MCF 10A (cell line): Measurements from ENCODE around the gene PTH. TPM values are rescaled to one million over a fixed set of nuclear protein-coding genes. Genes with fewer than 3 reads are reported as not detected.
A peak's percentile ranks its signal among the peaks of the same experiment; 100 is the strongest.

Experiments used
- BruUV-seq: library from RNA; stranded (reverse); fragments of 400-500 nt; replicated peaks from 2 replicates; lab custom pipeline; 2021; lab: Mats Ljungman, UMichigan
- CTCF ChIA-PET: fragments of 300-600 bp; sonication (Branson Sonifier 250); formaldehyde crosslinking; extraction: SDS; loops from one replicate; lab custom pipeline; 2021; ENCODE audit warnings: antibody characterized with exemption, inconsistent platforms; lab: Yijun Ruan, JAX
- POLR2A ChIA-PET: fragments of 300-600, 350-650 bp; sonication (Branson Sonifier 250); formaldehyde crosslinking; extraction: SDS; loops from one replicate; lab custom pipeline; 2020; ENCODE audit warnings: antibody characterized with exemption, inconsistent platforms; lab: Yijun Ruan, JAX
- DNase-seq: peaks from one replicate; pipeline ENCODE4 v3.0.0-alpha.2; 2018; ENCODE audit not compliant: unreplicated experiment
- H3K27ac Mint-ChIP-seq: one replicate; pipeline ENCODE4 v1.8.0; 2022; ENCODE audit warnings: mild to moderate bottlenecking, low read depth, mixed read lengths; ENCODE audit not compliant: unreplicated experiment
- H3K27me3 Mint-ChIP-seq: one replicate; pipeline ENCODE4 v1.8.0; 2022; ENCODE audit warnings: mixed read lengths; ENCODE audit not compliant: insufficient read depth, unreplicated experiment
- H3K36me3 Mint-ChIP-seq: one replicate; pipeline ENCODE4 v1.8.0; 2022; ENCODE audit warnings: mild to moderate bottlenecking, moderate library complexity, mixed read lengths; ENCODE audit not compliant: insufficient read depth, unreplicated experiment
- H3K4me1 Mint-ChIP-seq: one replicate; pipeline ENCODE4 v1.8.0; 2022; ENCODE audit warnings: mixed read lengths; ENCODE audit not compliant: insufficient read depth, unreplicated experiment
- H3K4me3 Mint-ChIP-seq: one replicate; pipeline ENCODE4 v1.8.0; 2022; ENCODE audit warnings: mild to moderate bottlenecking, moderate library complexity, mixed read lengths; ENCODE audit not compliant: unreplicated experiment
- H3K9me3 Mint-ChIP-seq: one replicate; pipeline ENCODE4 v1.8.0; 2022; ENCODE audit warnings: mixed read lengths; ENCODE audit not compliant: unreplicated experiment
- CTCF ChIP-seq: fragments of 200-600 bp; IDR thresholded peaks from one replicate; pipeline ENCODE4 v1.8.0; 2022; ENCODE audit warnings: antibody characterized with exemption, mild to moderate bottlenecking; ENCODE audit not compliant: unreplicated experiment
- intact Hi-C: fragments of 100-400 bp; cut with micrococcal nuclease; formaldehyde crosslinking; loops from 2 replicates; pipeline ENCODE4 v1.14.1; 2022
- total RNA-seq: library from RNA; stranded (reverse); gene quantifications from 2 replicates; pipeline ENCODE4 v1.2.3, GENCODE V29; 2022

The PTH gene
- total RNA-seq, 1 experiment from 2014 or later, result not detected

DNA sequence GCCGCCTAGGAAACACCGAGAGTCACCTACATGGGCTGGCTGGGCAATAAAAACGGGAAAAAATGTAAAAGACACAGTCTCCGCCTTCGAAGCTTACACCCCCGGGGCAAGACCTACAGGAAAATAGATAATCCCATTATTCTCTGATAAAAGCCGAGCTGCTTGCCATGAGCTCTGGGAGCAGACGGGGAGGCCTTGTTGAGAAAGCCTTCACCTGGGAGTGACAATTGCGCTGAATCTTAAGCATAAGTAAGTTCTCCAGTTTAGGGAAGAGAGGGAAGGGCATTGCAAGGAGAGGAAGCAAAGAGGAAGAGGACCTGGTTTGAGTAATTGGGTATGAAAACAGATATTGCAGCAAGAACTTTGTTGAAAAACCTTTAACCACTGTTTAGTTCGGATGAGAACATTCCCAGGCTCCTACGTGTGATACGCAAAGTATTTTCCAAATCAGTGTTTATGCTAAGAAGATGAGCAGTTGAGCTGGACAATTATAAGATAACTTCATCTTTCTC is 32.0 kb downstream of the PTH start:
- TF ChIP-seq CTCF, result no peak
- Mint-ChIP-seq H3K27me3 (no peaks in the 10 kb centered on the region), H3K9me3 (no peaks in the 10 kb centered on the region), H3K27ac (peak overlapping the region; percentile 96), H3K4me3 (peak overlapping the region; percentile 99), H3K36me3 (peaks cover 18% of the 10 kb centered on the region), H3K4me1 (peaks cover 25% of the 10 kb centered on the region)
- ChIA-PET POLR2A (interaction anchor here (0.6 to 5.4 kb wide), 28 partner anchors 9 to 303 kb away, joined by 3 to 148 read pairs (median 4); partner anchors contain the start of gene FAR1), CTCF (interaction anchor here (0.9 to 7.3 kb wide), 9 partner anchors 9 to 254 kb away, joined by 3 to 82 read pairs (median 5); no protein-coding TSS in a partner anchor)
- intact Hi-C loops, result loop anchor here (10.0 kb wide), 2 partner anchors 109 to 209 kb away; no protein-coding TSS in a partner anchor
- BruUV-seq, result no TSS peak
- DNase-seq, result no peak

GRCh38 chr11:13462901-13463778 is 32.7 kb downstream of the PTH start, which contains the start of gene BTBD10:
BTBD10 (minus strand) TSS chr11:13463222; CDS start chr11:13445124, 18,098 bp downstream.
- no peak for TF ChIP-seq CTCF
- peak; percentile 95 for DNase-seq
- BruUV-seq, result TSS peak; percentile 92
- ChIA-PET POLR2A (interaction anchor here (0.6 to 5.4 kb wide), 32 partner anchors 8 to 303 kb away, joined by 3 to 148 read pairs (median 4); partner anchors contain the start of gene FAR1), CTCF (interaction anchor here (0.7 to 7.3 kb wide), 10 partner anchors 10 to 794 kb away, joined by 3 to 82 read pairs (median 4); no protein-coding TSS in a partner anchor)
- H3K27me3 Mint-ChIP-seq, result no peaks in the 10 kb centered on the region
- peaks cover 18% of the 10 kb centered on the region for H3K36me3 Mint-ChIP-seq
- H3K9me3 Mint-ChIP-seq, result no peaks in the 10 kb centered on the region
- H3K4me1 Mint-ChIP-seq, result peaks cover 25% of the 10 kb centered on the region
- H3K27ac Mint-ChIP-seq, result peak within 1 kb of the TSS; percentile 96
- intact Hi-C loops, result loop anchor here (1.0 to 10.0 kb wide), 3 partner anchors 108 to 248 kb away; no protein-coding TSS in a partner anchor
- peak within 1 kb of the TSS; percentile 99 for H3K4me3 Mint-ChIP-seq

DNA sequence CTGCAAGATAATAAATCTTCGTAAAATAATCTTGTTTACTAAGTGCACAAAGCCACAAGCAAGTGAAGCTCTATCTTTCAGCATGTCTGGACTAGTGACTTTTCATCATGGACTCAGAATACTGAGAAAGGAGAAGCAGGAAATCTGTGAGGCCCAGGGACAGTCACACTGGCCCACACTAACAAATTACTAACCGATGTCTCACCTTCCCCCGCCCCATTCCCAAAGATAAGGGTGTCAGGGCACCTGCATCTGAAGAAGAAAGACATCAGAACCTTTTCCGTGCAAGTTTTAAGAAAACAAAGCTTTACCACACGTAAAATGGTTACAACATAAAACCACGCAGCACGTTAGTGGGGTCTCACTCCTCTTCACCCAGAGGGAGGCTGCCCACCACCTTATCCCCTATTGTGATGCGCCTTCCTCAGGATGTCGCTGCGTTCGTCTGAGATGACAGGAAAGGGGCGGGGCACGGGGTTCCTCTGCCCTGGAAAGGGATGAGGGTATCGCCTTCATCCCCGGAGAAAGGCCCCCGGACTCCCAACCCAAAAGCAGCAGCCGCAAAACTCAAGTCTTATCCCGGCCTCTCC is 33.4 kb downstream of the PTH start:
- peaks cover 18% of the 10 kb centered on the region for H3K36me3 Mint-ChIP-seq
- peaks cover 25% of the 10 kb centered on the region for H3K4me1 Mint-ChIP-seq
- peak; percentile 56 for DNase-seq
- H3K27ac Mint-ChIP-seq, result peak overlapping the region; percentile 96
- ChIA-PET POLR2A (interaction anchor here (0.6 to 5.4 kb wide), 28 partner anchors 7 to 1895 kb away, joined by 3 to 148 read pairs (median 4); partner anchors contain the start of gene FAR1), CTCF (interaction anchor here (0.7 to 7.3 kb wide), 6 partner anchors 11 to 795 kb away, joined by 3 to 82 read pairs (median 4); no protein-coding TSS in a partner anchor)
- H3K4me3 Mint-ChIP-seq, result peak overlapping the region; percentile 99
- H3K27me3 Mint-ChIP-seq, result no peaks in the 10 kb centered on the region
- BruUV-seq, result no TSS peak
- no peaks in the 10 kb centered on the region for H3K9me3 Mint-ChIP-seq
- intact Hi-C loops, result loop anchor here (1.0 to 10.0 kb wide), 3 partner anchors 108 to 247 kb away; no protein-coding TSS in a partner anchor
- TF ChIP-seq CTCF, result no peak
